ENCODE results near the gene UBE2D2. TPM values are rescaled to one million over a fixed set of nuclear protein-coding genes. Genes with fewer than 3 reads are reported as not detected.

UBE2D2 gene
- total and polyA plus RNA-seq, 2 of the 4 experiments (the other 2 are of a cell fraction), result 26.9 to 35.7 TPM

- no CpG with 5 or more reads among the region's 3 CpGs for WGBS, 2 experiments (ENCODE audit: extremely low coverage in 2 of 2, insufficient read length in 1 of 2)
- no peak overlapping the region for H2BK15ac ChIP-seq (ENCODE audit: low read depth, low read length)
These were observed 85.0 kb downstream of the UBE2D2 start for GRCh38 chr5:139646111-139646510.

More at GRCh38 chr5:139646111-139646510, 85.0 kb downstream of the UBE2D2 start:
- Histone ChIP-seq H3K56ac (ENCODE audit: extremely low read depth, insufficient read depth, low read length) (no peak overlapping the region), H3K14ac (replicated peaks; ENCODE audit: low read depth, low read length) (no peak overlapping the region), H3K9me1 (ENCODE audit: insufficient read depth, low read length) (peaks cover 4% of the 10 kb centered on the region; the same call in 1 of the 2 replicates), H3K9ac (ENCODE audit: low read depth, low read length) (no peak overlapping the region), H3K27ac (ENCODE audit: insufficient read depth, low read length) (no peak overlapping the region), H3K79me1 (ENCODE audit: low read depth in 1 of 2, low read length in 2 of 2) (peaks cover 9 to 15% of the 10 kb centered on the region in 2 experiments; a peak in 3 of 4 replicates), H2AFZ (replicated peaks; ENCODE audit: low read length, poor library complexity) (no peak overlapping the region), H2AK5ac (ENCODE audit: low read depth, low read length) (no peak overlapping the region), H3K36me3 (ENCODE audit: control insufficient read depth, insufficient read depth, low read length) (no peaks in the 10 kb centered on the region), H2BK5ac (ENCODE audit: low read depth, low read length, poor library complexity, severe bottlenecking) (no peak overlapping the region), H2BK20ac (ENCODE audit: low read depth, low read length) (no peak overlapping the region), H3K9me3 (ENCODE audit: control insufficient read depth, insufficient read depth, low read length) (no peaks in the 10 kb centered on the region), H4K20me1 (ENCODE audit: insufficient read depth, low read length) (peaks cover 6% of the 10 kb centered on the region; the same call in 1 of the 2 replicates), H4K91ac (ENCODE audit: insufficient read depth, low read depth, low read length) (no peak overlapping the region), H4K8ac (ENCODE audit: low read depth in 2 of 2, low read length in 2 of 2) (no peak overlapping the region), H3K27me3 (ENCODE audit: control insufficient read depth, insufficient read depth, low read length) (peaks cover 4% of the 10 kb centered on the region; the same call in 1 of the 2 replicates), H3K4me2 (ENCODE audit: low read depth, low read length) (no peak overlapping the region), H2BK120ac (ENCODE audit: low read depth, low read length) (no peak overlapping the region), H3K23ac (ENCODE audit: low read depth, low read length) (no peak overlapping the region), H2AK9ac (replicated peaks; ENCODE audit: low read depth, low read length, poor library complexity) (no peak overlapping the region), H3K18ac (ENCODE audit: low read depth, low read length) (no peak overlapping the region), H3K4ac (ENCODE audit: low read depth, low read length) (no peak overlapping the region; the same call in 1 of the 2 replicates), H4K5ac (ENCODE audit: low read depth, low read length) (no peak overlapping the region), H3K4me1 (ENCODE audit: control insufficient read depth, insufficient read depth, low read length) (peaks cover 6% of the 10 kb centered on the region), H3K4me3 (ENCODE audit: insufficient read depth, low read depth, low read length) (no peak overlapping the region)
- TF ChIP-seq CHD1 (IDR thresholded peaks at IDR 0.05; ENCODE audit: low read depth, low read length) (no peak), RCOR1 (IDR thresholded peaks at IDR 0.05; ENCODE audit: insufficient replicate concordance, low read length) (no peak), RAD21 (IDR thresholded peaks at IDR 0.05; ENCODE audit: low read length) (no peak), MXI1 (IDR thresholded peaks at IDR 0.05; ENCODE audit: borderline replicate concordance, low read depth, low read length) (no peak), CEBPB (IDR thresholded peaks at IDR 0.05; ENCODE audit: low read depth, low read length) (no peak), CTCF (conservative IDR thresholded peaks at IDR 0.05; ENCODE audit: low read depth, low read length) (no peak), NFE2L2 (IDR thresholded peaks at IDR 0.05; ENCODE audit: low read depth, low read length) (no peak), SMC3 (IDR thresholded peaks at IDR 0.05; ENCODE audit: low read depth, low read length) (no peak)
- TF ChIP-seq, protein P1, sequence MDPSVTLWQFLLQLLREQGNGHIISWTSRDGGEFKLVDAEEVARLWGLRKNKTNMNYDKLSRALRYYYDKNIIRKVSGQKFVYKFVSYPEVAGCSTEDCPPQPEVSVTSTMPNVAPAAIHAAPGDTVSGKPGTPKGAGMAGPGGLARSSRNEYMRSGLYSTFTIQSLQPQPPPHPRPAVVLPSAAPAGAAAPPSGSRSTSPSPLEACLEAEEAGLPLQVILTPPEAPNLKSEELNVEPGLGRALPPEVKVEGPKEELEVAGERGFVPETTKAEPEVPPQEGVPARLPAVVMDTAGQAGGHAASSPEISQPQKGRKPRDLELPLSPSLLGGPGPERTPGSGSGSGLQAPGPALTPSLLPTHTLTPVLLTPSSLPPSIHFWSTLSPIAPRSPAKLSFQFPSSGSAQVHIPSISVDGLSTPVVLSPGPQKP (IDR thresholded peaks at IDR 0.05; ENCODE audit: borderline replicate concordance, low read depth, low read length), result no peak
- ChIA-PET CTCF (no interaction called here), POLR2A (ENCODE audit: unreplicated experiment) (no interaction called here)
- intact Hi-C loops (cut with micrococcal nuclease) (no loop called here), dilution Hi-C loops (cut with HindIII; ENCODE audit: low sequenced_read_pairs, unreplicated experiment) (loop anchor here (25.0 kb wide), 1 partner anchor 116 kb away; no protein-coding TSS in a partner anchor), in situ Hi-C loops (cut with MboI; ENCODE audit: low sequenced_read_pairs) (loop anchor here (25.0 kb wide), 1 partner anchor 466 kb away; the partner anchor contains the start of gene PURA)
- no TSS peak for BruUV-seq (replicated peaks)
- ATAC-seq (ENCODE audit: low read depth), result no peak
- DNase-seq, result no peak
